OCI-LY7 (cell line): ENCODE data around the gene CPA3. TPM values are rescaled to one million over a fixed set of nuclear protein-coding genes. Genes with fewer than 3 reads are reported as not detected.

Source experiments
- BruUV-seq: library from RNA; stranded (reverse); fragments of 400-500 nt; replicated peaks from 2 replicates; lab custom pipeline; 2021; lab: Mats Ljungman, UMichigan
- CTCF ChIA-PET: fragments of 300-600 bp; sonication (Branson Sonifier 250); formaldehyde crosslinking; loops from one replicate; lab custom pipeline; 2022; ENCODE audit warnings: antibody characterized with exemption; ENCODE audit not compliant: unreplicated experiment; lab: Charles Lee
- POLR2A ChIA-PET: fragments of 300-600 bp; sonication (Branson Sonifier 250); formaldehyde crosslinking; loops from one replicate; lab custom pipeline; 2022; ENCODE audit warnings: antibody characterized with exemption; lab: Charles Lee
- DNase-seq: peaks from one replicate; pipeline ENCODE4 v3.0.0-alpha.2; 2015; ENCODE audit warnings: low spot score
- H2AFZ ChIP-seq: fragments of 200-600 bp; sonication (generic), shearing (Covaris generic); 2 replicates; pipeline ENCODE4 v1.6.1; 2014; ENCODE audit warnings: mild to moderate bottlenecking, antibody characterized with exemption, low read length, moderate library complexity
- H3K27ac ChIP-seq: fragments of 200-600 bp; sonication (generic); 2 replicates; pipeline ENCODE4 v1.5.1; 2014; ENCODE audit warnings: mixed run types, low read depth, mild to moderate bottlenecking, moderate library complexity, low read length, inconsistent platforms; ENCODE audit not compliant: poor library complexity, severe bottlenecking
- H3K36me3 ChIP-seq: fragments of 200-600 bp; sonication (generic); 2 replicates; pipeline ENCODE4 v1.6.1; 2014; ENCODE audit warnings: mild to moderate bottlenecking, antibody characterized with exemption, low read length, moderate library complexity, mixed read lengths; ENCODE audit not compliant: insufficient read depth
- H3K4me1 ChIP-seq: fragments of 200-600 bp; sonication (generic); 2 replicates; pipeline ENCODE4 v1.5.1; 2014; ENCODE audit warnings: mild to moderate bottlenecking, low read length; ENCODE audit not compliant: insufficient read depth, poor library complexity, severe bottlenecking
- H3K4me2 ChIP-seq: fragments of 200-600 bp; sonication (generic); 2 replicates; pipeline ENCODE4 v1.6.1; 2014; ENCODE audit warnings: mild to moderate bottlenecking, low read length
- H3K4me3 ChIP-seq: fragments of 200-600 bp; sonication (generic); 2 replicates; pipeline ENCODE4 v1.5.1; 2014; ENCODE audit warnings: mild to moderate bottlenecking, low read depth, low read length; ENCODE audit not compliant: poor library complexity, severe bottlenecking
- H3K79me2 ChIP-seq: fragments of 200-600 bp; sonication (generic); 2 replicates; pipeline ENCODE4 v1.6.1; 2016; ENCODE audit warnings: low read depth, mild to moderate bottlenecking, low read length, moderate library complexity, mixed read lengths; ENCODE audit not compliant: insufficient read depth
- H3K9me2 ChIP-seq: fragments of 200-600 bp; sonication (generic); 2 replicates; pipeline ENCODE4 v1.6.1; 2016; ENCODE audit warnings: mild to moderate bottlenecking, low read length, mixed read lengths; ENCODE audit not compliant: insufficient read depth
- H3K9me3 ChIP-seq: fragments of 200-600 bp; sonication (generic); 2 replicates; pipeline ENCODE4 v1.6.1; 2014; ENCODE audit warnings: mild to moderate bottlenecking, mixed run types, low read length, mixed read lengths
- H4K20me1 ChIP-seq: fragments of 200-600 bp; sonication (generic); 2 replicates; pipeline ENCODE4 v1.6.1; 2014; ENCODE audit warnings: mild to moderate bottlenecking, antibody characterized with exemption, low read length, moderate library complexity, mixed read lengths; ENCODE audit not compliant: insufficient read depth
- CTCF ChIP-seq: fragments of 200-600 bp; sonication (generic); conservative IDR thresholded peaks from 2 replicates; pipeline ENCODE4 v1.5.1; 2014; ENCODE audit warnings: mild to moderate bottlenecking, antibody characterized with exemption, low read length, moderate library complexity, mixed read lengths
- EZH2phosphoT487 ChIP-seq: fragments of 200-600 bp; sonication (generic); IDR thresholded peaks from 2 replicates; pipeline ENCODE4 v1.6.1; 2018; ENCODE audit warnings: low read depth, borderline replicate concordance, mild to moderate bottlenecking, mixed run types, antibody characterized with exemption, low read length, moderate library complexity, mixed read lengths
- intact Hi-C: fragments of 100-400 bp; cut with micrococcal nuclease; formaldehyde crosslinking; loops from one replicate; pipeline ENCODE4 v1.10.0; 2022; ENCODE audit not compliant: unreplicated experiment
- total RNA-seq, 2 experiments: library from RNA; depleted of rRNA in 1 of 2; stranded (reverse); fragments of >200 nt in 1 of 2; shearing (Covaris generic) in 1 of 2; gene quantifications; 2 replicates each; pipeline ENCODE4 v1.2.3, GENCODE V29; 2014 to 2022

CPA3 gene
- total RNA-seq, 2 experiments from 2014 or later = not detected

- no peaks in the 10 kb centered on the region for H3K79me2 ChIP-seq
- TF ChIP-seq CTCF (no peak), EZH2phosphoT487 (no peak)
- no peak for DNase-seq
- H4K20me1 ChIP-seq = no peaks in the 10 kb centered on the region
- H3K4me3 ChIP-seq = no peak overlapping the region
- no peak overlapping the region for H3K4me2 ChIP-seq
- POLR2A ChIA-PET = no interaction called here
- H3K36me3 ChIP-seq = no peaks in the 10 kb centered on the region
- H3K9me2 ChIP-seq = no peaks in the 10 kb centered on the region
- BruUV-seq = no TSS peak
- intact Hi-C loops = no loop called here
- H3K4me1 ChIP-seq = no peaks in the 10 kb centered on the region
- H2AFZ ChIP-seq = no peak overlapping the region
- no peaks in the 10 kb centered on the region for H3K9me3 ChIP-seq
- no peak overlapping the region for H3K27ac ChIP-seq
- CTCF ChIA-PET = no interaction called here
Observed at GRCh38 chr3:148911173-148911572, 46.1 kb downstream of the CPA3 start.

- ChIA-PET POLR2A (no interaction called here), CTCF (no interaction called here)
- DNase-seq = no peak
- H3K4me2 ChIP-seq = no peak overlapping the region
- no peaks in the 10 kb centered on the region for H3K9me2 ChIP-seq
- TF ChIP-seq EZH2phosphoT487 (no peak), CTCF (no peak)
- intact Hi-C loops = no loop called here
- H3K4me3 ChIP-seq = no peak overlapping the region
- no peaks in the 10 kb centered on the region for H4K20me1 ChIP-seq
- no peak overlapping the region for H3K27ac ChIP-seq
- no peaks in the 10 kb centered on the region for H3K4me1 ChIP-seq
- H3K79me2 ChIP-seq = no peaks in the 10 kb centered on the region
- no peak overlapping the region for H2AFZ ChIP-seq
- no TSS peak for BruUV-seq
- H3K36me3 ChIP-seq = no peaks in the 10 kb centered on the region
- H3K9me3 ChIP-seq = no peaks in the 10 kb centered on the region
Observed at GRCh38 chr3:148911592-148911991, 46.5 kb downstream of the CPA3 start.

- BruUV-seq = no TSS peak
- Histone ChIP-seq H3K4me3 (no peak overlapping the region), H3K4me2 (no peak overlapping the region), H3K9me3 (no peaks in the 10 kb centered on the region), H3K36me3 (no peaks in the 10 kb centered on the region), H3K27ac (no peak overlapping the region), H3K79me2 (no peaks in the 10 kb centered on the region), H2AFZ (no peak overlapping the region), H4K20me1 (no peaks in the 10 kb centered on the region), H3K4me1 (no peaks in the 10 kb centered on the region), H3K9me2 (no peaks in the 10 kb centered on the region)
- TF ChIP-seq CTCF (no peak), EZH2phosphoT487 (no peak)
- CTCF ChIA-PET = no interaction called here
- intact Hi-C loops = no loop called here
- DNase-seq = no peak
- POLR2A ChIA-PET = interaction anchor here (1.2 kb wide), 1 partner anchor 41 kb away, joined by 3 read pairs; no protein-coding TSS in a partner anchor
Observed at GRCh38 chr3:148914936-148915690, 50.0 kb downstream of the CPA3 start.
